Esophagus muscularis mucosa (tissue), 4 donors: ENCODE results near the gene PSMD5. TPM values are rescaled to one million over a fixed set of nuclear protein-coding genes. Genes with fewer than 3 reads are reported as not detected.

Experiments
- DNase-seq: peaks from one replicate; pipeline ENCODE4 v3.0.0-alpha.2; 2017; ENCODE audit errors: extremely low spot score
- H3K27ac ChIP-seq, 4 donors: fragments of 200-600 bp; sonication (generic); replicated peaks in 1 of 4; 1 replicate in 3 of 4; 2 replicates in 1 of 4; pipeline ENCODE4 v1.5.1; 2016 to 2019; ENCODE audit warnings: mild to moderate bottlenecking in 1 of 4
- H3K27me3 ChIP-seq, 4 donors: fragments of 200-600 bp; sonication (generic); one replicate each; pipeline versions ENCODE4 v1.5.1 to v1.6.0; 2016 to 2019
- H3K36me3 ChIP-seq, 4 donors: fragments of 200-600 bp; sonication (generic); one replicate each; pipeline ENCODE4 v1.5.1; 2016 to 2019
- H3K4me1 ChIP-seq, 4 donors: fragments of 200-600 bp; sonication (generic); one replicate each; pipeline ENCODE4 v1.5.1; 2016 to 2019
- H3K4me3 ChIP-seq, 4 donors: fragments of 200-600 bp; sonication (generic); 1 replicate in 2 of 4; 2 replicates in 2 of 4; pipeline ENCODE4 v1.5.1; 2016 to 2019; ENCODE audit warnings: mild to moderate bottlenecking in 4 of 4, moderate library complexity in 1 of 4
- H3K9me3 ChIP-seq, 4 donors: fragments of 200-600 bp; sonication (generic); 1 replicate in 3 of 4; 2 replicates in 1 of 4; pipeline ENCODE4 v1.5.1; 2016 to 2019
- EP300 ChIP-seq: sonication (generic); formaldehyde crosslinking; IDR thresholded peaks from one replicate; pipeline ENCODE4 v1.6.1; 2017; ENCODE audit warnings: antibody characterized with exemption
- POLR2A ChIP-seq: fragments of 450-650 bp; IDR thresholded peaks from one replicate; pipeline ENCODE4 v1.6.1; 2017; ENCODE audit warnings: antibody characterized with exemption, moderate library complexity, mild to moderate bottlenecking, low read depth
- POLR2AphosphoS5 ChIP-seq, 2 donors: sonication (generic); formaldehyde crosslinking; IDR thresholded peaks; one replicate each; pipeline ENCODE4 v1.6.1; 2017; ENCODE audit warnings: antibody characterized with exemption in 2 of 2
- WGBS: methylation state at CpG from one replicate; pipeline ENCODE4 v1.1.5; 2018; 5-methylcytosine and 5-hydroxymethylcytosine counted together
- intact Hi-C: fragments of 100-400 bp; cut with DNase I; formaldehyde crosslinking; loops from one replicate; pipeline ENCODE4 v1.15.1; 2023
- total RNA-seq, 4 donors: library from RNA; depleted of rRNA; stranded (reverse); fragments of >200 nt; gene quantifications; one replicate each; pipeline versions ENCODE4 v1.1.0 to v1.2.1, GENCODE V29; 2016
- TF ChIP-seq, protein P1 (sequence below), 3 experiments: fragments of 200-600 bp in 2 of 3; fragments of 450-650 bp in 1 of 3; sonication (generic) in 2 of 3; IDR thresholded peaks; one replicate each; pipeline ENCODE4 v1.5.1; 2017 to 2019; ENCODE audit warnings: antibody characterized with exemption in 3 of 3, mild to moderate bottlenecking in 2 of 3, moderate library complexity in 1 of 3

The PSMD5 gene
- total RNA-seq, 4 donors from 2014 or later = 22.0 to 30.7 (median 25.8) TPM

GRCh38 chr9:120792898-120793765, 49.6 kb downstream of the PSMD5 start, which contains the start of gene FBXW2:
FBXW2 (minus strand) TSS chr9:120793416; CDS start chr9:120788258, 5,158 bp downstream.
- intact Hi-C loops = loop anchor here (5.0 kb wide), 1 partner anchor 76 kb away; no protein-coding TSS in a partner anchor
- peaks cover 30 to 48% (median 40%) of the 10 kb centered on the region in 4 donors for H3K4me1 ChIP-seq
- no peaks in the 10 kb centered on the region for H3K9me3 ChIP-seq
- peak within 1 kb of the TSS; percentile 90 to 95 (median 91) for H3K27ac ChIP-seq
- H3K4me3 ChIP-seq = peak within 1 kb of the TSS; percentile 82 to 98 (median 94)
- peaks cover 0 to 13% (median 5%) of the 10 kb centered on the region in 4 donors for H3K36me3 ChIP-seq
- under 1% methylated on average over 53 of the region's 72 CpGs for WGBS
- TF ChIP-seq POLR2A (peak; percentile 79), EP300 (no peak), POLR2AphosphoS5 (IDR thresholded peaks at IDR 0.05) (peak; percentile 98)
- TF ChIP-seq, protein P1, sequence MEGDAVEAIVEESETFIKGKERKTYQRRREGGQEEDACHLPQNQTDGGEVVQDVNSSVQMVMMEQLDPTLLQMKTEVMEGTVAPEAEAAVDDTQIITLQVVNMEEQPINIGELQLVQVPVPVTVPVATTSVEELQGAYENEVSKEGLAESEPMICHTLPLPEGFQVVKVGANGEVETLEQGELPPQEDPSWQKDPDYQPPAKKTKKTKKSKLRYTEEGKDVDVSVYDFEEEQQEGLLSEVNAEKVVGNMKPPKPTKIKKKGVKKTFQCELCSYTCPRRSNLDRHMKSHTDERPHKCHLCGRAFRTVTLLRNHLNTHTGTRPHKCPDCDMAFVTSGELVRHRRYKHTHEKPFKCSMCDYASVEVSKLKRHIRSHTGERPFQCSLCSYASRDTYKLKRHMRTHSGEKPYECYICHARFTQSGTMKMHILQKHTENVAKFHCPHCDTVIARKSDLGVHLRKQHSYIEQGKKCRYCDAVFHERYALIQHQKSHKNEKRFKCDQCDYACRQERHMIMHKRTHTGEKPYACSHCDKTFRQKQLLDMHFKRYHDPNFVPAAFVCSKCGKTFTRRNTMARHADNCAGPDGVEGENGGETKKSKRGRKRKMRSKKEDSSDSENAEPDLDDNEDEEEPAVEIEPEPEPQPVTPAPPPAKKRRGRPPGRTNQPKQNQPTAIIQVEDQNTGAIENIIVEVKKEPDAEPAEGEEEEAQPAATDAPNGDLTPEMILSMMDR (IDR thresholded peaks at IDR 0.05) = no peak
- H3K27me3 ChIP-seq = no peaks in the 10 kb centered on the region
- DNase-seq = peak; percentile 95

GRCh38 chr9:120791161-120791560, 51.6 kb downstream of the PSMD5 start:
- H3K27ac ChIP-seq = no peak overlapping the region
- peaks cover 41 to 68% (median 55%) of the 10 kb centered on the region in 4 donors for H3K4me1 ChIP-seq
- no peak for TF ChIP-seq POLR2AphosphoS5 (IDR thresholded peaks at IDR 0.05)
- TF ChIP-seq, protein P1 (IDR thresholded peaks at IDR 0.05) = no peak
- H3K9me3 ChIP-seq = no peaks in the 10 kb centered on the region
- no peak overlapping the region for H3K4me3 ChIP-seq
- H3K36me3 ChIP-seq = peaks cover 0 to 32% (median 19%) of the 10 kb centered on the region in 4 donors
- DNase-seq = no peak
- intact Hi-C loops = loop anchor here (5.0 kb wide), 1 partner anchor 74 kb away; no protein-coding TSS in a partner anchor
- H3K27me3 ChIP-seq = no peaks in the 10 kb centered on the region
- WGBS = 83% methylated on average over 3 of the region's 3 CpGs

DNA sequence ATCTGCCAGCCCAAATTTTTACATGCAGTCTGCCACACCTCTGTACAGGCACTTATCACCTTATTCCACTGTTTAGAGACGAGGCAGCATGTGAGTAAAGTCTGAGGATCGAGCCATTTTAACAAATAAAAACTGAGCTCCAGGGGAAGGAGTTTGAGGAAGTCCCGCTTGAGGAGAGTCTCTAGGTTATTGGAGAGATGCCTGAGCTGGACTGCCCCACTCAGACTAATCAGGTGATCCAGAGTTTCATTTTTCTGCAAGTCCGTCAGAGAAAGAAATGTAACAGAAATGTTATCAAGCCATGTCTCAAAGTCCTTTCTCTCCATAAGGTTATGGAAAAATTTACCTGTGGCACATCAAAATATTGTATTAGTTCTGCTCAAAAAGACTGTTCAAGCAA, 54.8 kb downstream of the PSMD5 start:
- intact Hi-C loops = no loop called here
- no peak for TF ChIP-seq POLR2AphosphoS5 (IDR thresholded peaks at IDR 0.05)
- no peak for TF ChIP-seq POLR2A
- WGBS = 74% methylated on average over 4 of the region's 4 CpGs
- no peak for DNase-seq
- Histone ChIP-seq H3K27ac (no peak overlapping the region), H3K27me3 (no peaks in the 10 kb centered on the region), H3K36me3 (peaks cover 0 to 50% (median 28%) of the 10 kb centered on the region in 4 donors), H3K4me3 (no peak overlapping the region), H3K4me1 (peaks cover 37 to 67% (median 49%) of the 10 kb centered on the region in 4 donors), H3K9me3 (no peaks in the 10 kb centered on the region)

GRCh38 chr9:120783602-120784047, 59.1 kb downstream of the PSMD5 start:
- H3K4me3 ChIP-seq = no peak overlapping the region
- H3K36me3 ChIP-seq = peaks cover 0 to 47% (median 34%) of the 10 kb centered on the region in 4 donors
- DNase-seq = no peak
- 72% methylated on average over 2 of the region's 2 CpGs for WGBS
- H3K4me1 ChIP-seq = peaks cover 16 to 34% (median 20%) of the 10 kb centered on the region in 4 donors
- H3K27ac ChIP-seq = no peak overlapping the region
- H3K27me3 ChIP-seq = no peaks in the 10 kb centered on the region
- TF ChIP-seq, protein P1 (IDR thresholded peaks at IDR 0.05) = no peak
- TF ChIP-seq EP300 (no peak), POLR2AphosphoS5 (IDR thresholded peaks at IDR 0.05) (no peak), POLR2A (no peak)
- intact Hi-C loops = no loop called here
- no peaks in the 10 kb centered on the region for H3K9me3 ChIP-seq

- DNase-seq = no peak
- H3K27me3 ChIP-seq = no peaks in the 10 kb centered on the region
- intact Hi-C loops = no loop called here
- H3K4me3 ChIP-seq = no peak overlapping the region
- H3K27ac ChIP-seq = no peak overlapping the region
- H3K36me3 ChIP-seq = peaks cover 12 to 51% (median 40%) of the 10 kb centered on the region in 4 donors
- 81% methylated on average over 2 of the region's 2 CpGs for WGBS
- H3K9me3 ChIP-seq = no peaks in the 10 kb centered on the region
- H3K4me1 ChIP-seq = peaks cover 0 to 10% (median 3%) of the 10 kb centered on the region in 4 donors
- no peak for TF ChIP-seq POLR2AphosphoS5 (IDR thresholded peaks at IDR 0.05)
- TF ChIP-seq, protein P1 (IDR thresholded peaks at IDR 0.05) = no peak
- no peak for TF ChIP-seq EP300
- no peak for TF ChIP-seq POLR2A
Measured at GRCh38 chr9:120781236-120781635, 61.5 kb downstream of the PSMD5 start.
